GM18517 (cell line): ENCODE measurements around the gene WARS2.

ENCODE experiments used
- ATAC-seq: cut with Tn5 transposase; IDR thresholded peaks from one replicate; pipeline ENCODE4 v1.9.1; 2021; ENCODE audit warnings: mild to moderate bottlenecking, moderate library complexity; ENCODE audit not compliant: unreplicated experiment

WARS2 gene

GRCh38 chr1:118986555-118987467 lies 153.6 kb downstream of the WARS2 start:
- ATAC-seq: no peak

- no peak for ATAC-seq
Measured at GRCh38 chr1:118985640-118986554, 154.6 kb downstream of the WARS2 start.

GRCh38 chr1:118984722-118985639 lies 155.5 kb downstream of the WARS2 start:
- ATAC-seq: no peak

GRCh38 chr1:118984086-118984721 lies 156.2 kb downstream of the WARS2 start:
- no peak for ATAC-seq

- ATAC-seq: no peak
Measured at GRCh38 chr1:118983558-118984041, 156.9 kb downstream of the WARS2 start.

- ATAC-seq: no peak
Measured at GRCh38 chr1:118982821-118983557, 157.5 kb downstream of the WARS2 start.

- no peak for ATAC-seq
Measured at GRCh38 chr1:118982266-118982665, 158.2 kb downstream of the WARS2 start.

- ATAC-seq: no peak
Measured at GRCh38 chr1:118981436-118981835, 159.0 kb downstream of the WARS2 start.
